H9 (cell line): ENCODE results near the gene PMP22. TPM values are rescaled to one million over a fixed set of nuclear protein-coding genes. Genes with fewer than 3 reads are reported as not detected.

Source experiments
- DNase-seq: peaks from one replicate; pipeline ENCODE4 v3.0.0-alpha.2; 2017
- H2AFZ ChIP-seq: one replicate; pipeline ENCODE4 v1.6.1; 2013; ENCODE audit warnings: mild to moderate bottlenecking, low read length, control low read depth, moderate library complexity
- H2AK5ac ChIP-seq: 2 replicates; pipeline ENCODE4 v1.6.1; 2013; ENCODE audit warnings: low read length, control low read depth, mixed read lengths; ENCODE audit not compliant: insufficient read length
- H2BK120ac ChIP-seq: one replicate; pipeline ENCODE4 v1.6.1; 2013; ENCODE audit warnings: low read depth, mild to moderate bottlenecking, low read length, control low read depth, inconsistent platforms; ENCODE audit not compliant: poor library complexity, severe bottlenecking
- H2BK12ac ChIP-seq: 2 replicates; pipeline ENCODE4 v1.6.1; 2013; ENCODE audit warnings: low read length, control low read depth, mixed read lengths, low read depth; ENCODE audit not compliant: insufficient read length
- H2BK15ac ChIP-seq: 2 replicates; pipeline ENCODE4 v1.6.1; 2013; ENCODE audit warnings: low read depth, low read length, control low read depth
- H2BK20ac ChIP-seq: one replicate; pipeline ENCODE4 v1.6.1; 2013; ENCODE audit warnings: low read depth, mild to moderate bottlenecking, low read length, control low read depth, inconsistent platforms; ENCODE audit not compliant: poor library complexity, severe bottlenecking
- H2BK5ac ChIP-seq: 2 replicates; pipeline ENCODE4 v1.6.1; 2013; ENCODE audit warnings: low read length, control low read depth, mixed read lengths; ENCODE audit not compliant: insufficient read length
- H3K14ac ChIP-seq: 2 replicates; pipeline ENCODE4 v1.6.1; 2013; ENCODE audit warnings: low read length, control low read depth; ENCODE audit not compliant: insufficient read depth
- H3K18ac ChIP-seq: 2 replicates; pipeline ENCODE4 v1.6.1; 2013; ENCODE audit warnings: low read depth, mild to moderate bottlenecking, mixed read lengths, low read length, control low read depth; ENCODE audit not compliant: insufficient read length
- H3K23ac ChIP-seq: 2 replicates; pipeline ENCODE4 v1.6.1; 2013; ENCODE audit warnings: low read length, control low read depth, mixed read lengths, low read depth; ENCODE audit not compliant: insufficient read length
- H3K23me2 ChIP-seq: 2 replicates; pipeline ENCODE4 v1.6.1; 2013; ENCODE audit warnings: low read depth, mild to moderate bottlenecking, mixed read lengths, low read length, control low read depth; ENCODE audit not compliant: insufficient read length, poor library complexity, severe bottlenecking
- H3K27ac ChIP-seq: 2 replicates; pipeline ENCODE4 v1.5.1; 2013; ENCODE audit warnings: low read length, control low read depth, mixed read lengths, low read depth; ENCODE audit not compliant: insufficient read length
- H3K27me3 ChIP-seq: 2 replicates; pipeline ENCODE4 v1.6.1; 2013; ENCODE audit warnings: low read length, control low read depth, inconsistent platforms; ENCODE audit not compliant: insufficient read depth
- H3K4ac ChIP-seq: 2 replicates; pipeline ENCODE4 v1.6.1; 2013; ENCODE audit warnings: low read depth, mild to moderate bottlenecking, control low read depth, inconsistent platforms, low read length, moderate library complexity
- H3K4me1 ChIP-seq: 2 replicates; pipeline ENCODE4 v1.6.1; 2013; ENCODE audit warnings: low read length, control low read depth, inconsistent platforms; ENCODE audit not compliant: insufficient read depth
- H3K4me2 ChIP-seq: 2 replicates; pipeline ENCODE4 v1.6.1; 2013; ENCODE audit warnings: low read length, control low read depth, mixed read lengths; ENCODE audit not compliant: insufficient read length, insufficient read depth
- H3K56ac ChIP-seq: 2 replicates; pipeline ENCODE4 v1.6.1; 2013; ENCODE audit warnings: low read depth, mild to moderate bottlenecking, mixed read lengths, low read length, control low read depth; ENCODE audit not compliant: insufficient read length
- H3K79me1 ChIP-seq: 2 replicates; pipeline ENCODE4 v1.6.1; 2013; ENCODE audit warnings: low read depth, mild to moderate bottlenecking, moderate library complexity, low read length, control low read depth, inconsistent platforms; ENCODE audit not compliant: insufficient read depth, poor library complexity, severe bottlenecking
- H3K79me2 ChIP-seq: 2 replicates; pipeline ENCODE4 v1.6.1; 2013; ENCODE audit warnings: low read length, control low read depth, inconsistent platforms; ENCODE audit not compliant: insufficient read depth
- H3K9ac ChIP-seq: 2 replicates; pipeline ENCODE4 v1.6.1; 2013; ENCODE audit warnings: low read length, control low read depth, mixed read lengths; ENCODE audit not compliant: insufficient read length; ENCODE audit errors: extremely low read depth
- H3K9me3 ChIP-seq: one replicate; pipeline ENCODE4 v1.6.1; 2013; ENCODE audit warnings: low read depth, low read length, inconsistent platforms; ENCODE audit not compliant: control insufficient read depth
- H3T11ph ChIP-seq: one replicate; pipeline ENCODE4 v1.6.1; 2013; ENCODE audit warnings: mild to moderate bottlenecking, low read length, control low read depth, inconsistent platforms
- H4K20me1 ChIP-seq: one replicate; pipeline ENCODE4 v1.6.1; 2013; ENCODE audit not compliant: control insufficient read depth, insufficient read length, insufficient read depth
- H4K5ac ChIP-seq: 2 replicates; pipeline ENCODE4 v1.6.1; 2013; ENCODE audit warnings: low read depth, mild to moderate bottlenecking, mixed read lengths, low read length, control low read depth; ENCODE audit not compliant: insufficient read length
- H4K8ac ChIP-seq: replicated peaks from 2 replicates; pipeline ENCODE4 v1.6.1; 2013; ENCODE audit warnings: low read length, control low read depth, mixed read lengths, low read depth; ENCODE audit not compliant: insufficient read length
- H4K91ac ChIP-seq: 2 replicates; pipeline ENCODE4 v1.6.1; 2013; ENCODE audit warnings: low read depth, mild to moderate bottlenecking, moderate library complexity, mixed read lengths, low read length, control low read depth; ENCODE audit not compliant: insufficient read length
- H3K27ac Mint-ChIP-seq, 3 experiments: 2 replicates in 2 of 3; 3 replicates in 1 of 3; pipeline ENCODE4 v1.8.0; 2020 to 2021; ENCODE audit warnings: mixed read lengths in 3 of 3, mild to moderate bottlenecking in 1 of 3, moderate library complexity in 1 of 3
- H3K27me3 Mint-ChIP-seq: 2 replicates; pipeline ENCODE4 v1.8.0; 2021; ENCODE audit warnings: low read depth, mild to moderate bottlenecking, moderate library complexity, mixed read lengths
- H3K36me3 Mint-ChIP-seq, 3 experiments: 2 replicates in 2 of 3; 3 replicates in 1 of 3; pipeline ENCODE4 v1.8.0; 2020 to 2021; ENCODE audit warnings: low read depth in 3 of 3, mixed read lengths in 3 of 3; ENCODE audit not compliant: insufficient read depth in 1 of 3
- H3K4me1 Mint-ChIP-seq, 2 experiments: 2 replicates each; pipeline ENCODE4 v1.8.0; 2020; ENCODE audit warnings: mixed read lengths in 2 of 2
- H3K4me3 Mint-ChIP-seq, 2 experiments: 2 replicates in 1 of 2; 3 replicates in 1 of 2; pipeline ENCODE4 v1.8.0; 2020 to 2021; ENCODE audit warnings: mild to moderate bottlenecking in 2 of 2, mixed read lengths in 2 of 2, moderate library complexity in 1 of 2
- H3K9me3 Mint-ChIP-seq, 2 experiments: 2 replicates in 1 of 2; 3 replicates in 1 of 2; pipeline ENCODE4 v1.8.0; 2020; ENCODE audit warnings: mild to moderate bottlenecking in 2 of 2, mixed read lengths in 2 of 2, moderate library complexity in 1 of 2
- WGBS: extraction: QIAGEN DNeasy Blood & Tissue Kit; methylation state at CpG from one replicate; pipeline ENCODE4 v1.1.7; 2013; ENCODE audit warnings: missing lambda C conversion rate, low lambda C conversion rate, mixed read lengths; ENCODE audit not compliant: insufficient read length; ENCODE audit errors: extremely low coverage; 5-methylcytosine and 5-hydroxymethylcytosine counted together
- total RNA-seq: library from RNA; stranded (reverse); gene quantifications from 2 replicates; pipeline ENCODE4 v1.2.1, GENCODE V29; 2021
- TF ChIP-seq, protein P1 (sequence below): fragments of 200-600 bp; sonication (generic); conservative IDR thresholded peaks from 3 replicates; pipeline ENCODE4 v1.8.0; 2021; ENCODE audit warnings: antibody characterized with exemption, mild to moderate bottlenecking

The PMP22 gene
- total RNA-seq, 1 experiment from 2014 or later = 1.5 TPM

DNA sequence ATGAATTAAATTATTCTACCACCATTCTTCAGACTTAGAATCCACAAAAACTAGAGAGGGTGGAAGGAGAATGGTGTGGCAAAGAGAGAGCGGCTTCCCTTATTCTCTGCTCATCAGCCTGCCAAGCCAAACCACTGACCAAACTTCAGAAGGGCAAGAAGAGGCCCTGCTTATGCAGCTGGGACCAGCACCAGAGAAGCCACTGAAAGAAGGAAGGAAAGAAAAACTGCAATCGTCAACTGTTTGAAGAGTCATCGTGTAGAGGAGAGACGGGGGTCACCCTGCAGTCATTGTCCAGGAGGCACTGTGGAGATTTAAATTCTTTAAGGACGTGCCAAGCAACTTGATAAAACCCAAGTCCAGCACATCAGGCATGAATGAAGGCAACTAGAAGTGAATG lies 15.6 kb downstream of the PMP22 start:
- H3K79me2 ChIP-seq = no peaks in the 10 kb centered on the region
- TF ChIP-seq, protein P1, sequence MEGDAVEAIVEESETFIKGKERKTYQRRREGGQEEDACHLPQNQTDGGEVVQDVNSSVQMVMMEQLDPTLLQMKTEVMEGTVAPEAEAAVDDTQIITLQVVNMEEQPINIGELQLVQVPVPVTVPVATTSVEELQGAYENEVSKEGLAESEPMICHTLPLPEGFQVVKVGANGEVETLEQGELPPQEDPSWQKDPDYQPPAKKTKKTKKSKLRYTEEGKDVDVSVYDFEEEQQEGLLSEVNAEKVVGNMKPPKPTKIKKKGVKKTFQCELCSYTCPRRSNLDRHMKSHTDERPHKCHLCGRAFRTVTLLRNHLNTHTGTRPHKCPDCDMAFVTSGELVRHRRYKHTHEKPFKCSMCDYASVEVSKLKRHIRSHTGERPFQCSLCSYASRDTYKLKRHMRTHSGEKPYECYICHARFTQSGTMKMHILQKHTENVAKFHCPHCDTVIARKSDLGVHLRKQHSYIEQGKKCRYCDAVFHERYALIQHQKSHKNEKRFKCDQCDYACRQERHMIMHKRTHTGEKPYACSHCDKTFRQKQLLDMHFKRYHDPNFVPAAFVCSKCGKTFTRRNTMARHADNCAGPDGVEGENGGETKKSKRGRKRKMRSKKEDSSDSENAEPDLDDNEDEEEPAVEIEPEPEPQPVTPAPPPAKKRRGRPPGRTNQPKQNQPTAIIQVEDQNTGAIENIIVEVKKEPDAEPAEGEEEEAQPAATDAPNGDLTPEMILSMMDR = no peak
- H3K4me1 Mint-ChIP-seq = peaks cover 3 to 14% of the 10 kb centered on the region in 2 experiments; a peak in 3 of 4 replicates
- H3K36me3 Mint-ChIP-seq = no peaks in the 10 kb centered on the region
- H3K4me3 Mint-ChIP-seq = no peak overlapping the region
- peak; percentile 18 for DNase-seq
- no peaks in the 10 kb centered on the region for H3K9me3 ChIP-seq
- H3K9ac ChIP-seq = no peak overlapping the region
- no peak overlapping the region for H3K14ac ChIP-seq
- H3K79me1 ChIP-seq = no peaks in the 10 kb centered on the region
- no peak overlapping the region for H3K27ac ChIP-seq
- H4K91ac ChIP-seq = no peak overlapping the region
- no peak overlapping the region for H4K5ac ChIP-seq
- H2BK120ac ChIP-seq = no peak overlapping the region
- H3K18ac ChIP-seq = no peak overlapping the region
- WGBS = no CpG with 5 or more reads among the region's 5 CpGs
- no peak overlapping the region for H3T11ph ChIP-seq
- H3K27me3 Mint-ChIP-seq = peaks cover 6% of the 10 kb centered on the region
- no peak overlapping the region for H3K56ac ChIP-seq
- no peak overlapping the region for H2BK20ac ChIP-seq
- no peak overlapping the region for H2AFZ ChIP-seq
- no peaks in the 10 kb centered on the region for H4K20me1 ChIP-seq
- H3K27me3 ChIP-seq = no peaks in the 10 kb centered on the region
- no peak overlapping the region for H2BK5ac ChIP-seq
- H2AK5ac ChIP-seq = no peak overlapping the region
- H3K23ac ChIP-seq = no peak overlapping the region
- H4K8ac ChIP-seq = no peak overlapping the region
- H3K9me3 Mint-ChIP-seq = no peaks in the 10 kb centered on the region
- no peaks in the 10 kb centered on the region for H3K23me2 ChIP-seq
- H2BK15ac ChIP-seq = no peak overlapping the region
- no peak overlapping the region for H3K4ac ChIP-seq
- no peak overlapping the region; a peak in 1 of 7 replicates for H3K27ac Mint-ChIP-seq
- H3K4me1 ChIP-seq = no peaks in the 10 kb centered on the region
- H2BK12ac ChIP-seq = no peak overlapping the region
- no peak overlapping the region for H3K4me2 ChIP-seq
